ENCODE data around the gene CT45A7. TPM values are rescaled to one million over a fixed set of nuclear protein-coding genes. Genes with fewer than 3 reads are reported as not detected.
"Not testable (repeated sequence)": the region's sequence is repeated elsewhere in the genome, so short reads cannot be mapped to it uniquely, and the experiment has no call there.

The CT45A7 gene
- not detected in 2 replicates for total RNA-seq

GRCh38 chrX:135837180-135837579 lies at the start of gene CT45A7:
TSS of gene CT45A7 (minus strand) at chrX:135837280. CDS start at chrX:135833533, 3,747 bp downstream.
- not testable (repeated sequence) for DNase-seq (ENCODE audit: low read depth); H3K27me3 ChIP-seq (ENCODE audit: control insufficient read depth, insufficient read depth, low read length); H3K4me3 ChIP-seq (ENCODE audit: low read depth, low read length); FAIRE-seq; H3K36me3 ChIP-seq (ENCODE audit: control insufficient read depth, insufficient read depth, low read length)

- FAIRE-seq; H3K36me3 ChIP-seq (ENCODE audit: control insufficient read depth, insufficient read depth, low read length); DNase-seq (ENCODE audit: low read depth); H3K4me3 ChIP-seq (ENCODE audit: low read depth, low read length); H3K27me3 ChIP-seq (ENCODE audit: control insufficient read depth, insufficient read depth, low read length): not testable (repeated sequence)
These were observed 45.7 kb upstream of the CT45A7 start for GRCh38 chrX:135882741-135883140.

- not testable (repeated sequence) for FAIRE-seq; H3K36me3 ChIP-seq (ENCODE audit: control insufficient read depth, insufficient read depth, low read length)
These were observed 34.6 kb upstream of the CT45A7 start, which contains the start of gene CT45A9 for GRCh38 chrX:135871712-135872111. TSS of gene CT45A9 (minus strand) at chrX:135871812. CDS start at chrX:135868061, 3,751 bp downstream.

GRCh38 chrX:135854438-135854837 lies 17.4 kb upstream of the CT45A7 start, which contains the start of gene CT45A8:
TSS of gene CT45A8 (minus strand) at chrX:135854538. CDS start at chrX:135850783, 3,755 bp downstream.
- not testable (repeated sequence) for H3K36me3 ChIP-seq (ENCODE audit: control insufficient read depth, insufficient read depth, low read length); H3K4me3 ChIP-seq (ENCODE audit: low read depth, low read length); H3K27me3 ChIP-seq (ENCODE audit: control insufficient read depth, insufficient read depth, low read length); DNase-seq (ENCODE audit: low read depth); FAIRE-seq

More at GRCh38 chrX:135871712-135872111, 34.6 kb upstream of the CT45A7 start, which contains the start of gene CT45A9:
- H3K27me3 ChIP-seq (ENCODE audit: control insufficient read depth, insufficient read depth, low read length); H3K4me3 ChIP-seq (ENCODE audit: low read depth, low read length); DNase-seq (ENCODE audit: low read depth): not testable (repeated sequence)

- not testable (repeated sequence) for FAIRE-seq; H3K4me3 ChIP-seq (ENCODE audit: low read depth, low read length)
These were observed 17.2 kb downstream of the CT45A7 start, which contains the start of gene CT45A2 for GRCh38 chrX:135819912-135820311. TSS of gene CT45A2 (minus strand) at chrX:135820012. CDS start at chrX:135816265, 3,747 bp downstream.

GRCh38 chrX:135802687-135803086 lies 34.4 kb downstream of the CT45A7 start, which contains the start of gene CT45A6:
TSS of gene CT45A6 (minus strand) at chrX:135802787. CDS start at chrX:135798993, 3,794 bp downstream.
- not testable (repeated sequence) for FAIRE-seq; H3K27me3 ChIP-seq (ENCODE audit: control insufficient read depth, insufficient read depth, low read length); H3K36me3 ChIP-seq (ENCODE audit: control insufficient read depth, insufficient read depth, low read length); DNase-seq (ENCODE audit: low read depth); H3K4me3 ChIP-seq (ENCODE audit: low read depth, low read length)

More at GRCh38 chrX:135819912-135820311, 17.2 kb downstream of the CT45A7 start, which contains the start of gene CT45A2:
- not testable (repeated sequence) for H3K27me3 ChIP-seq (ENCODE audit: control insufficient read depth, insufficient read depth, low read length); H3K36me3 ChIP-seq (ENCODE audit: control insufficient read depth, insufficient read depth, low read length); DNase-seq (ENCODE audit: low read depth)

- not testable (repeated sequence) for FAIRE-seq; H3K27me3 ChIP-seq (ENCODE audit: control insufficient read depth, insufficient read depth, low read length); H3K4me3 ChIP-seq (ENCODE audit: low read depth, low read length); DNase-seq (ENCODE audit: low read depth); H3K36me3 ChIP-seq (ENCODE audit: control insufficient read depth, insufficient read depth, low read length)
These were observed 51.7 kb downstream of the CT45A7 start, which contains the start of gene CT45A5 for GRCh38 chrX:135785403-135785802. TSS of gene CT45A5 (minus strand) at chrX:135785503. CDS start at chrX:135781729, 3,774 bp downstream.

Other genes with a start within 250 kb of the CT45A7 start
- gene CT45A1, start 123.6 kb downstream of the CT45A7 start, total RNA-seq: not detected in 2 replicates
- not detected in 2 replicates for gene CT45A3, start 69.1 kb downstream of the CT45A7 start, total RNA-seq
- gene CT45A5, start 51.8 kb downstream of the CT45A7 start, total RNA-seq: not detected in 2 replicates
- not detected in 2 replicates for gene CT45A6, start 34.5 kb downstream of the CT45A7 start, total RNA-seq
- not detected in 2 replicates for gene CT45A2, start 17.3 kb downstream of the CT45A7 start, total RNA-seq
- not detected in 2 replicates for gene CT45A8, start 17.3 kb upstream of the CT45A7 start, total RNA-seq
- not detected in 2 replicates for gene CT45A9, start 34.5 kb upstream of the CT45A7 start, total RNA-seq
- not detected in 2 replicates for gene CT45A10, start 56.2 kb upstream of the CT45A7 start, total RNA-seq
- gene SAGE1, start 56.4 kb upstream of the CT45A7 start, total RNA-seq: not detected in 2 replicates
- gene MMGT1, start 136.7 kb upstream of the CT45A7 start, total RNA-seq: 7.9 and 9.0 TPM in 2 replicates
- 22.3 and 24.2 TPM in 2 replicates for gene SLC9A6, start 148.2 kb upstream of the CT45A7 start, total RNA-seq